Tibial nerve (tissue), 3 donors: ENCODE measurements around the gene CFAP61.

Source experiments
- POLR2A ChIP-seq, 2 donors: fragments of 450-650 bp; IDR thresholded peaks; one replicate each; pipeline ENCODE4 v1.6.1; 2017; ENCODE audit warnings: antibody characterized with exemption in 2 of 2, mild to moderate bottlenecking in 2 of 2, moderate library complexity in 2 of 2
- TF ChIP-seq, protein P1 (sequence below), 5 experiments: fragments of 200-600 bp in 3 of 5; fragments of 450-650 bp in 2 of 5; sonication (generic) in 3 of 5; IDR thresholded peaks; one replicate each; pipeline ENCODE4 v1.5.1; 2016 to 2019; ENCODE audit warnings: antibody characterized with exemption in 5 of 5, mild to moderate bottlenecking in 3 of 5, moderate library complexity in 2 of 5

DNA sequence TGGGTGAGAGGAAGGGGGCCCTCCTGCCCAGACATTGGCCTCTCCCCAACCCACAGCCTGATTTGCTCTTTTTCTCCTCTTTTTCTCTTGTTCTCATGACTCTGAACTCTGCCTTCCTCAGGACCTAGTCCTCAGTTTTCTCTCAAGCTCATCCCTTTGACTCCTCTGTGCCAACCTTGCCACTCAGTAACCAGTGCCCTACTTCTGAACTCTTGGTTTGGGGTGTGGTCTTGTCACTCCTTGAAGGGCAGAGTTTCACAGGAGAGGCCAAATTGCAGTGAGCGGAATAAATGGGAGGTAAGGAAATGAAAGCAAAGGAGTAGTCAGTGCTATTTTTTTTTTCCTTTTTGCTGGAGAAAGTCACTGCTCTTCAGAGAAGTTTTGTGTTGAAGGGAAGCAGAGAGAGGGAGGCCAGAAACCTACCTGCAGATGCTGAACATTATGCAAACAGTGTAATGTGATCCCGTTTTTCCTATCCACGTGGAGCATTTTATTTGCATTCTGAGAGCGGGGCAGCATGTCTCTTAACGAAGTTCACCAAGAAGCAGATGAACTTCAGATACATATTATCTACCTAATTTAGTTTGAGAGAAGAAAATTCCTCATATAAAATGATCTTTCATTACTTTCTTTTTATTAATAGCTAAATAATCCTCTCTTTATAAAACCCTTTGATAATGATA, 26.9 kb downstream of the CFAP61 start:
- TF ChIP-seq, protein P1, sequence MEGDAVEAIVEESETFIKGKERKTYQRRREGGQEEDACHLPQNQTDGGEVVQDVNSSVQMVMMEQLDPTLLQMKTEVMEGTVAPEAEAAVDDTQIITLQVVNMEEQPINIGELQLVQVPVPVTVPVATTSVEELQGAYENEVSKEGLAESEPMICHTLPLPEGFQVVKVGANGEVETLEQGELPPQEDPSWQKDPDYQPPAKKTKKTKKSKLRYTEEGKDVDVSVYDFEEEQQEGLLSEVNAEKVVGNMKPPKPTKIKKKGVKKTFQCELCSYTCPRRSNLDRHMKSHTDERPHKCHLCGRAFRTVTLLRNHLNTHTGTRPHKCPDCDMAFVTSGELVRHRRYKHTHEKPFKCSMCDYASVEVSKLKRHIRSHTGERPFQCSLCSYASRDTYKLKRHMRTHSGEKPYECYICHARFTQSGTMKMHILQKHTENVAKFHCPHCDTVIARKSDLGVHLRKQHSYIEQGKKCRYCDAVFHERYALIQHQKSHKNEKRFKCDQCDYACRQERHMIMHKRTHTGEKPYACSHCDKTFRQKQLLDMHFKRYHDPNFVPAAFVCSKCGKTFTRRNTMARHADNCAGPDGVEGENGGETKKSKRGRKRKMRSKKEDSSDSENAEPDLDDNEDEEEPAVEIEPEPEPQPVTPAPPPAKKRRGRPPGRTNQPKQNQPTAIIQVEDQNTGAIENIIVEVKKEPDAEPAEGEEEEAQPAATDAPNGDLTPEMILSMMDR (IDR thresholded peaks at IDR 0.05) = no peak
- no peak for TF ChIP-seq POLR2A (IDR thresholded peaks at IDR 0.05)
